ENCODE data around the gene SLC24A5.

DNA sequence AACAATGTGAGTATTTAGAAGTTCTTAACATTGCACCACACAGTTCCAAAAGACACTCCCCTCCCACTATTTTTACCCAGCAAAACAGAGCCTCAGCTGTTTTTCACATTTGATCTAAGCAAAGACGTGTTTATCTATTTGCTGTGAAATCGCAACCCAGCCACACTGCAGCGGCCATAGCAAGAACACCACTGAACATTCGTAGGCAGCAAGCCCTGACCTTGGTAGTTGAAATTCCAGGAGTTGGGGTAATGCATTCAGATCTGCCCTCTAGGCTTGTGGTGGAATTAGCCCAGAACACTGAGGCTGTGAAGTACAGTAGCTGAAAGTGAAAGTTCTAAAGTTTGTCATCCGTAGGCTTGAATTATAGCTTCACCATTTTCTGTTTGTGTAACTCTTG is 17.1 kb upstream of the SLC24A5 start:
- TF ChIP-seq, protein P1, sequence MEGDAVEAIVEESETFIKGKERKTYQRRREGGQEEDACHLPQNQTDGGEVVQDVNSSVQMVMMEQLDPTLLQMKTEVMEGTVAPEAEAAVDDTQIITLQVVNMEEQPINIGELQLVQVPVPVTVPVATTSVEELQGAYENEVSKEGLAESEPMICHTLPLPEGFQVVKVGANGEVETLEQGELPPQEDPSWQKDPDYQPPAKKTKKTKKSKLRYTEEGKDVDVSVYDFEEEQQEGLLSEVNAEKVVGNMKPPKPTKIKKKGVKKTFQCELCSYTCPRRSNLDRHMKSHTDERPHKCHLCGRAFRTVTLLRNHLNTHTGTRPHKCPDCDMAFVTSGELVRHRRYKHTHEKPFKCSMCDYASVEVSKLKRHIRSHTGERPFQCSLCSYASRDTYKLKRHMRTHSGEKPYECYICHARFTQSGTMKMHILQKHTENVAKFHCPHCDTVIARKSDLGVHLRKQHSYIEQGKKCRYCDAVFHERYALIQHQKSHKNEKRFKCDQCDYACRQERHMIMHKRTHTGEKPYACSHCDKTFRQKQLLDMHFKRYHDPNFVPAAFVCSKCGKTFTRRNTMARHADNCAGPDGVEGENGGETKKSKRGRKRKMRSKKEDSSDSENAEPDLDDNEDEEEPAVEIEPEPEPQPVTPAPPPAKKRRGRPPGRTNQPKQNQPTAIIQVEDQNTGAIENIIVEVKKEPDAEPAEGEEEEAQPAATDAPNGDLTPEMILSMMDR (IDR thresholded peaks at IDR 0.05) = no peak
- TF ChIP-seq POLR2A (IDR thresholded peaks at IDR 0.05) = no peak
